Astrocyte of the spinal cord (primary cell): ENCODE data around the gene RANBP6.

Experiments
- DNase-seq: peaks from one replicate; pipeline ENCODE4 v3.0.0; 2011; ENCODE audit warnings: low read depth, low spot score
- H3K4me3 ChIP-seq: 2 replicates; pipeline ENCODE4 v1.5.1; 2011; ENCODE audit warnings: low read depth, mild to moderate bottlenecking, low read length, moderate library complexity
- in situ Hi-C: cut with HindIII; loops from 2 replicates; pipeline ENCODE4 v1.10.0; 2017; ENCODE audit warnings: low sequenced_read_pairs
- TF ChIP-seq, protein P1 (sequence below): IDR thresholded peaks from 2 replicates; pipeline ENCODE4 v1.5.1; 2012; ENCODE audit warnings: low read depth, mild to moderate bottlenecking, low read length, inconsistent platforms

Gene RANBP6

DNA sequence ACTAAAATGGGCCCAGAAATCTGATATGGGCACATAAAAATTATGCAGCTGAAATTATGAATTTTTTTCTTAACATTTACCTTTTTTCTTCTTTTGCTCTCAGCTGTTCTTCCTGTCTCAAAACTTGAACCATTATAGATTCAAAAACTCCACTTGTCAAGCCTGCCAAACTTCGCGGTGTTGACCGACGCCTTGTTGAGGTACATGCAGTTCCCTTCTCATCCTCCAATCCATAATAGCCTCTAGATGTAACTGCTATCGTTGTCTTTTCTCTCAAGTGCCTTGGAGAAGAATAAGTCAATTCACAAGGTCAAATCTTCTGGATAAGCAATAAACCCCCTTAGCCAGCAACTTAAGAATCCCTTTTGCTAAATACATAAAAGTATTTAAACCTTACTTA is 27.2 kb downstream of the RANBP6 start:
- TF ChIP-seq, protein P1, sequence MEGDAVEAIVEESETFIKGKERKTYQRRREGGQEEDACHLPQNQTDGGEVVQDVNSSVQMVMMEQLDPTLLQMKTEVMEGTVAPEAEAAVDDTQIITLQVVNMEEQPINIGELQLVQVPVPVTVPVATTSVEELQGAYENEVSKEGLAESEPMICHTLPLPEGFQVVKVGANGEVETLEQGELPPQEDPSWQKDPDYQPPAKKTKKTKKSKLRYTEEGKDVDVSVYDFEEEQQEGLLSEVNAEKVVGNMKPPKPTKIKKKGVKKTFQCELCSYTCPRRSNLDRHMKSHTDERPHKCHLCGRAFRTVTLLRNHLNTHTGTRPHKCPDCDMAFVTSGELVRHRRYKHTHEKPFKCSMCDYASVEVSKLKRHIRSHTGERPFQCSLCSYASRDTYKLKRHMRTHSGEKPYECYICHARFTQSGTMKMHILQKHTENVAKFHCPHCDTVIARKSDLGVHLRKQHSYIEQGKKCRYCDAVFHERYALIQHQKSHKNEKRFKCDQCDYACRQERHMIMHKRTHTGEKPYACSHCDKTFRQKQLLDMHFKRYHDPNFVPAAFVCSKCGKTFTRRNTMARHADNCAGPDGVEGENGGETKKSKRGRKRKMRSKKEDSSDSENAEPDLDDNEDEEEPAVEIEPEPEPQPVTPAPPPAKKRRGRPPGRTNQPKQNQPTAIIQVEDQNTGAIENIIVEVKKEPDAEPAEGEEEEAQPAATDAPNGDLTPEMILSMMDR: no peak

DNA sequence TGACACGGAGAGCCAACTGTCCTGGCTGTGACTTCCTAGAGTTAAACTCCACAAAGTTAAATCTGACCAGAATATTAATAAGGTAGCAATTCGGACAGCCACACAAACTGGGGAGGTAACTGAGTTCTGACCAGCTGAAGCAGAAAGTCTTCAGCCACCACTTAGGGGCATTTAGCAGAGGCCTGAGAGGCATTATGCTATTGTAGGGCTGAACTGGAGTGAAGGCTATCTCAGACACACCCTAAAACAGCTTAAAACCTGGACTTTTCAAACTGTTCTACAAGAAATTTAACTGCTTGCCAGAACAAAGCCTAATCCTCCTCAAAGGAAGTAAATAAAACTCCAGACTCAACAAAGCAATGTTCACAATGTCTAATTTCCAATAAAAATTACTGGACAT is 32.4 kb downstream of the RANBP6 start:
- no peak overlapping the region for H3K4me3 ChIP-seq
- DNase-seq: no peak
- TF ChIP-seq, protein P1: no peak
- in situ Hi-C loops: no loop called here

More for the DNA sequence above, 27.2 kb downstream of the RANBP6 start:
- no peak overlapping the region for H3K4me3 ChIP-seq
- in situ Hi-C loops: no loop called here
- no peak for DNase-seq

DNA sequence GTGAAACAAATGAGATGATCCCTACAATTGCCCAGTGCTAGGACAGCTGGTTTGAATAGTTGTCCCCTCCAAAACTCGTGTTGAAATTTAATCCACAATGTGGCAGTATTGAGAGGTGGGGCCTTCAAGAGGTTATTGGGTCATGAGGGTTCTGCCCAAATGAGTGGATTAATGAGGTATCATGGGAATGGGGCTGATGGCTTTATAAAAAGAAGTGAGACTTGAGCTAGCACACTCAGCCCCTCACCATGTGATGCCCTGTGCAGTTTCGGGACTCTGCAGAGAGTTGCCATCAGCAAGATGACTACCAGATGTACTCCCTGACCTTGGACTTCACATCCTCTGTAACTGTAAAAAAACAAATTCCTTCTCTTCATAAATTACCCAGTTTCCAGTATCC is 33.1 kb downstream of the RANBP6 start:
- H3K4me3 ChIP-seq: no peak overlapping the region
- no peak for DNase-seq
- in situ Hi-C loops: no loop called here
- TF ChIP-seq, protein P1: no peak

DNA sequence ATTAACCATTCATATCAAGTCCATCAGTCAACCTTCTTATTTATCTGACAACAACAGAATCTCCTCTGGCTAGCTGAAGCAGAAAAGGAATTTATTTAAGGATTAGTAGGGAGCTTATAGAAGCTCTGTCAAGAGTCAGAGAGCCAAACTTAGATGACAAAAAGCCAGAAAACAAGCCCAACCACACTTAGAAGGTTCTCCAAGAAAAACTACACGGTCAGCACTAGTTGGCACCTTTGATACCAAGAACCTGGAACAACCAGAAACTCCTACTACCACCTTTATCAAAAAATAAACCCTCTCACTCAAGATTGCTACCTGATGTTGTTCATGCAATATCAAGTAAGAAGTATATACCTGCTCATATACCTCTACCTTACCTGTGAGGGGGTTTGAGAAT is 36.9 kb downstream of the RANBP6 start:
- H3K4me3 ChIP-seq: no peak overlapping the region
- TF ChIP-seq, protein P1: no peak
- DNase-seq: no peak
- in situ Hi-C loops: no loop called here

DNA sequence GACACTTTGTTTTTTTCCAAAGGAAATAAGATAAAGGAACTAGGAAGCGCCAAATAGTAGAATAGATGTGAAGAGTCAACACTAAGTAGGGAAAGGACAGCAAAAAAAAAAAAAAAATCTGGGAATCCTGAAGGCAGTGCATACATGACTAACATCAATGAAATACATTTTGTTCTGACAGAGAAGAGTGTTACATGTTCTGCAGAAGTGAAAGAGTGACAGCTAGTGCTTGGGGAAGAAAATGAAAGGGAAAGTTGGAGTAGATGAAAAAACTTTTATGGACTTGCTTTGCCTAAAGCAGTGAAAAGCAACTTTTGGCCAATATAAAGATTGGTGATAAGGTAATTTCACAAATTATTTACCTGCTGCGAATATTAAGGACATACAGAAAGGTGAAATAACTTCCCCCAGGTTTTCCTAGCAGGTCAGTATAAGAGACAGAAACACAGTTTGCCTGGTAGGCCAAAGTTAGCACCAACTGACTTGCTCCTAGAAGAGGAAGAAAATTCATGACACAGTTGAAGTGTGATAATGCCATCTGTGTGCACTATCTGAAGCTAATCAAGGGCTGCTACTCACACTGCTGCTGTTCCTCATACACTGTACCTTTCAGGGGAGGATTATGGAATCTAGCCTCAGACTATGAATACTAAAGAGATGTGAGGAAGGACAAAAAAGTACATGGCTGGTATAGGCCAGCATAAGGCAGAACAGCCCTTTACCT is 38.6 kb downstream of the RANBP6 start:
- in situ Hi-C loops: no loop called here
- TF ChIP-seq, protein P1: no peak
- no peak overlapping the region for H3K4me3 ChIP-seq
- DNase-seq: no peak

DNA sequence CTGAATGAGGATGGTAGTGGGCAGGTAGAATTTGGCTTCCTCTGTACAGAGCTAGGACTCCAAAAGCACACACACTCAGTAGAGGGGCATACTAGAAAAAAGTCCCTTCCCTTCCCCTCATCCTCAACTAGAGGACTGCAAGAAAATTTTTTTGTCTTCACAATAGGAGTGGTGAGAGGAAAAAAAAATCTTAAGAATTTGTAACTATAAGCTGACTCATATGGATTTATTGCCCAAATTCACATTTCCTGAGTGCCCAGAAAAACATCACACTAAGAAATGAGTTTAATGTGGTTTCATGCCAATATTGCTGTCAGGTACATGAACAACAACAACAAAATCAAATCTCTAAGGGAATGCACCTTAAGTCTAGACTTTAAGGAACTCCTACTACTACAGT is 43.7 kb downstream of the RANBP6 start:
- no peak overlapping the region for H3K4me3 ChIP-seq
- DNase-seq: peak; percentile 21
- TF ChIP-seq, protein P1: no peak
- in situ Hi-C loops: no loop called here
